H1 (cell line): ENCODE measurements around the gene STAMBPL1. TPM values are rescaled to one million over a fixed set of nuclear protein-coding genes. Genes with fewer than 3 reads are reported as not detected.

Experiments
- CTCF ChIA-PET: fragments of 300-600 bp; sonication (Branson Sonifier 250); formaldehyde crosslinking; loops from one replicate; lab custom pipeline; 2021; ENCODE audit not compliant: partially characterized antibody; lab: Charles Lee
- POLR2A ChIA-PET: fragments of 300-600 bp; sonication (Branson Sonifier 250); formaldehyde crosslinking; loops from one replicate; lab custom pipeline; 2021; ENCODE audit warnings: inconsistent platforms; ENCODE audit not compliant: partially characterized antibody; lab: Charles Lee
- DNase-seq, 2 experiments: peaks; one replicate each; pipeline versions ENCODE4 v3.0.0 to v3.0.0-alpha.2; 2010 to 2022; ENCODE audit warnings: low spot score in 2 of 2, low read depth in 1 of 2, mixed read lengths in 1 of 2
- FAIRE-seq: peaks from 2 replicates; lab custom pipeline; 2011; peaks lifted over from hg19 to GRCh38; lab: Jason Lieb, UNC
- H2AFZ ChIP-seq: 2 replicates; pipeline ENCODE4 v1.8.1; 2012; ENCODE audit warnings: low read length, inconsistent platforms
- H2AK5ac ChIP-seq: 2 replicates; pipeline ENCODE4 v1.6.1; 2013; ENCODE audit warnings: low read depth, low read length
- H2BK120ac ChIP-seq: replicated peaks from 2 replicates; pipeline ENCODE3; 2013; ENCODE audit warnings: low read depth, low read length, inconsistent platforms
- H2BK12ac ChIP-seq: 2 replicates; pipeline ENCODE4 v1.6.1; 2013; ENCODE audit warnings: low read depth, low read length
- H2BK15ac ChIP-seq: 2 replicates; pipeline ENCODE4 v1.6.1; 2013; ENCODE audit warnings: low read length
- H2BK20ac ChIP-seq: 2 replicates; pipeline ENCODE4 v1.6.1; 2013; ENCODE audit warnings: low read length
- H2BK5ac ChIP-seq: 2 replicates; pipeline ENCODE4 v1.6.1; 2013; ENCODE audit warnings: low read depth, low read length
- H3K14ac ChIP-seq: 2 replicates; pipeline ENCODE4 v1.6.1; 2013; ENCODE audit warnings: inconsistent platforms; ENCODE audit not compliant: insufficient read length
- H3K18ac ChIP-seq: 2 replicates; pipeline ENCODE4 v1.6.1; 2013; ENCODE audit warnings: low read length; ENCODE audit errors: extremely low read depth
- H3K23ac ChIP-seq: 2 replicates; pipeline ENCODE4 v1.6.1; 2013; ENCODE audit warnings: inconsistent platforms; ENCODE audit not compliant: insufficient read length
- H3K23me2 ChIP-seq: 2 replicates; pipeline ENCODE4 v1.6.1; 2013; ENCODE audit warnings: low read depth, low read length
- H3K27ac ChIP-seq: 2 replicates; pipeline ENCODE4 v1.6.1; 2011; ENCODE audit warnings: low read depth, low read length, inconsistent platforms
- H3K27me3 ChIP-seq, 4 experiments: replicated peaks in 1 of 4; 1 replicate in 1 of 4; 2 replicates in 3 of 4; pipeline versions ENCODE4 v1.6.1 to v1.8.1; 2011 to 2013; ENCODE audit warnings: low read length in 3 of 4, mild to moderate bottlenecking in 3 of 4, inconsistent platforms in 2 of 4, mixed read lengths in 2 of 4, moderate library complexity in 1 of 4; ENCODE audit not compliant: control insufficient read depth in 3 of 4, insufficient read depth in 3 of 4; ENCODE audit errors: extremely low read depth in 1 of 4
- H3K36me3 ChIP-seq, 4 experiments: 2 replicates each; pipeline versions ENCODE4 v1.6.1 to v1.8.1; 2011 to 2013; ENCODE audit warnings: mild to moderate bottlenecking in 4 of 4, low read length in 3 of 4, moderate library complexity in 2 of 4, control low read depth in 1 of 4, inconsistent platforms in 1 of 4; ENCODE audit not compliant: insufficient read depth in 4 of 4, control insufficient read depth in 2 of 4
- H3K4ac ChIP-seq: replicated peaks from 2 replicates; pipeline ENCODE3; 2013; ENCODE audit warnings: low read length, low read depth, mixed read lengths, inconsistent platforms; ENCODE audit not compliant: insufficient read length
- H3K4me1 ChIP-seq, 4 experiments: replicated peaks in 1 of 4; 1 replicate in 1 of 4; 2 replicates in 3 of 4; pipeline versions ENCODE4 v1.6.1 to v1.8.1; 2011 to 2013; ENCODE audit warnings: low read length in 3 of 4, inconsistent platforms in 2 of 4, mixed read lengths in 1 of 4; ENCODE audit not compliant: insufficient read depth in 4 of 4, control insufficient read depth in 3 of 4
- H3K4me2 ChIP-seq, 2 experiments: 2 replicates each; pipeline versions ENCODE4 v1.6.1 to v1.8.1; 2011 to 2013; ENCODE audit warnings: low read depth in 2 of 2, low read length in 2 of 2, control low read depth in 1 of 2, inconsistent platforms in 1 of 2, mild to moderate bottlenecking in 1 of 2; ENCODE audit not compliant: insufficient read depth in 1 of 2
- H3K4me3 ChIP-seq, 4 experiments: fragments of 200-600, 300-600 bp in 1 of 4; sonication (generic), shearing (Covaris generic), sonication (Bioruptor Twin) in 1 of 4; 2 replicates each; pipeline versions ENCODE4 v1.5.1 to v1.8.1; 2011 to 2016; ENCODE audit warnings: low read length in 4 of 4, low read depth in 3 of 4, control low read depth in 2 of 4, inconsistent platforms in 2 of 4, mild to moderate bottlenecking in 2 of 4, mixed read lengths in 1 of 4, moderate library complexity in 1 of 4; ENCODE audit not compliant: insufficient read depth in 2 of 4; ENCODE audit errors: extremely low read depth in 1 of 4
- H3K56ac ChIP-seq: replicated peaks from 2 replicates; pipeline ENCODE3; 2013; ENCODE audit warnings: low read depth, mild to moderate bottlenecking, mixed read lengths, low read length, inconsistent platforms; ENCODE audit not compliant: insufficient read length
- H3K79me1 ChIP-seq: 2 replicates; pipeline ENCODE4 v1.6.1; 2013; ENCODE audit warnings: low read depth, low read length, control low read depth
- H3K79me2 ChIP-seq, 2 experiments: 2 replicates each; pipeline versions ENCODE4 v1.6.1 to v1.8.1; 2012 to 2013; ENCODE audit warnings: low read length in 2 of 2, mild to moderate bottlenecking in 2 of 2, inconsistent platforms in 1 of 2; ENCODE audit not compliant: insufficient read depth in 2 of 2, control insufficient read depth in 1 of 2
- H3K9ac ChIP-seq, 4 experiments: replicated peaks in 1 of 4; 1 replicate in 1 of 4; 2 replicates in 3 of 4; pipeline versions ENCODE4 v1.6.1 to v1.8.1; 2011 to 2013; ENCODE audit warnings: low read depth in 3 of 4, low read length in 3 of 4, control low read depth in 2 of 4, mild to moderate bottlenecking in 2 of 4, moderate library complexity in 2 of 4, inconsistent platforms in 1 of 4; ENCODE audit errors: extremely low read depth in 1 of 4
- H3K9me3 ChIP-seq, 2 experiments: 2 replicates each; pipeline versions ENCODE4 v1.6.1 to v1.8.1; 2012 to 2013; ENCODE audit warnings: mild to moderate bottlenecking in 2 of 2, moderate library complexity in 2 of 2, control low read depth in 1 of 2, inconsistent platforms in 1 of 2, low read depth in 1 of 2, low read length in 1 of 2, mixed read lengths in 1 of 2; ENCODE audit not compliant: insufficient read depth in 2 of 2
- H4K20me1 ChIP-seq, 2 experiments: replicated peaks in 1 of 2; 2 replicates each; pipeline versions ENCODE3 to v1.8.1; 2011 to 2013; ENCODE audit warnings: inconsistent platforms in 2 of 2, low read length in 2 of 2, mild to moderate bottlenecking in 1 of 2; ENCODE audit not compliant: insufficient read depth in 2 of 2, control insufficient read depth in 1 of 2
- H4K5ac ChIP-seq: 2 replicates; pipeline ENCODE4 v1.6.1; 2013; ENCODE audit warnings: low read length, low read depth, mixed read lengths, inconsistent platforms; ENCODE audit not compliant: insufficient read length
- H4K8ac ChIP-seq: 2 replicates; pipeline ENCODE4 v1.8.0; 2013; ENCODE audit warnings: mild to moderate bottlenecking, moderate library complexity, low read length, inconsistent platforms; ENCODE audit not compliant: insufficient read depth; ENCODE audit errors: extremely low read depth
- H4K91ac ChIP-seq: replicated peaks from 2 replicates; pipeline ENCODE3; 2013; ENCODE audit warnings: low read length, mixed read lengths, inconsistent platforms; ENCODE audit not compliant: insufficient read length
- ASH2L ChIP-seq: fragments of 200-600, 300-600 bp; sonication (generic); IDR thresholded peaks from one replicate; pipeline ENCODE4 v1.7.1; 2017; ENCODE audit warnings: low read length
- BCL11A ChIP-seq, 2 experiments: IDR thresholded peaks; one replicate each; pipeline ENCODE4 v1.6.1; 2011; ENCODE audit warnings: low read depth in 2 of 2, low read length in 2 of 2, mild to moderate bottlenecking in 2 of 2
- E2F6 ChIP-seq: IDR thresholded peaks from 2 replicates; pipeline ENCODE4 v1.6.1; 2012; ENCODE audit warnings: inconsistent platforms
- GTF2F1 ChIP-seq: IDR thresholded peaks from 2 replicates; pipeline ENCODE4 v1.6.1; 2012; ENCODE audit warnings: low read depth, low read length, improper control_type of control experiment, borderline replicate concordance
- HDAC2 ChIP-seq, 2 experiments: fragments of 300-600 bp in 1 of 2; sonication (generic) in 1 of 2; IDR thresholded peaks; 2 replicates each; pipeline ENCODE4 v1.6.1; 2011 to 2012; ENCODE audit warnings: low read depth in 2 of 2, low read length in 2 of 2, mild to moderate bottlenecking in 2 of 2, moderate library complexity in 2 of 2, borderline replicate concordance in 1 of 2, inconsistent platforms in 1 of 2
- KDM1A ChIP-seq: fragments of 200-600, 300-600 bp; sonication (generic); IDR thresholded peaks from 2 replicates; pipeline ENCODE4 v1.7.1; 2016; ENCODE audit warnings: mild to moderate bottlenecking, low read length, borderline replicate concordance
- KDM5A ChIP-seq: fragments of 200-600 bp; IDR thresholded peaks from 2 replicates; pipeline ENCODE4 v1.7.1; 2012; ENCODE audit warnings: mild to moderate bottlenecking, low read length, inconsistent platforms, mixed read lengths
- SP2 ChIP-seq: IDR thresholded peaks from 2 replicates; pipeline ENCODE4 v1.6.1; 2012; ENCODE audit warnings: mild to moderate bottlenecking, low read length, inconsistent platforms
- TAF7 ChIP-seq: optimal IDR thresholded peaks from 2 replicates; pipeline ENCODE3; 2011; ENCODE audit warnings: low read depth, mild to moderate bottlenecking, inconsistent platforms, low read length, moderate library complexity, borderline replicate concordance
- WGBS, 2 experiments: shearing (Covaris generic) in 1 of 2; methylation state at CpG; one replicate each; pipeline versions ENCODE4 v1.1.6 to v1.1.7; 2013 to 2015; ENCODE audit warnings: low lambda C conversion rate in 2 of 2, mixed read lengths in 2 of 2, inconsistent platforms in 1 of 2, low coverage in 1 of 2, missing lambda C conversion rate in 1 of 2; ENCODE audit not compliant: insufficient replicate concordance in 2 of 2, insufficient coverage in 1 of 2, insufficient read length in 1 of 2; ENCODE audit errors: extremely low coverage in 1 of 2, missing lambda C conversion rate in 1 of 2; 5-methylcytosine and 5-hydroxymethylcytosine counted together
- polyA plus RNA-seq, 7 experiments: library from polyadenylated mRNA; depleted of rRNA in 3 of 7; stranded (reverse) in 5 of 7; unstranded in 2 of 7; fragments of >200 nt in 5 of 7; fragments of 200-250 nt in 2 of 7; gene quantifications; 1 replicate in 5 of 7; 2 replicates in 1 of 7; 4 replicates in 1 of 7; pipeline versions ENCODE4 v1.2.1 to v1.2.3, GENCODE V29; 2011 to 2013; ENCODE audit warnings: missing spikeins in 2 of 7, mixed read lengths in 2 of 7
- total RNA-seq: library from RNA; stranded (reverse); fragmentation: NEBNext Ultra II Directional; extraction: Animal tissue kit (Norgen Biotek cat#: 25700); gene quantifications from 2 replicates; pipeline ENCODE4 v1.2.1, GENCODE V29; 2021
- TF ChIP-seq, protein P1 (sequence below): IDR thresholded peaks from 2 replicates; pipeline ENCODE4 v1.6.1; 2012; ENCODE audit warnings: inconsistent platforms
- TF ChIP-seq, protein P2 (sequence below): IDR thresholded peaks from 2 replicates; pipeline ENCODE4 v1.6.1; 2012; ENCODE audit warnings: low read length, inconsistent platforms

STAMBPL1 gene
- total and polyA plus RNA-seq, 2 of the 8 experiments (the other 6 are each of a cell fraction or from before 2014, with no cell fraction given): 5.5 TPM

- no peaks in the 10 kb centered on the region for H3K27me3 ChIP-seq
- no peaks in the 10 kb centered on the region for H3K4me1 ChIP-seq
- no peak overlapping the region for H4K91ac ChIP-seq
- no peaks in the 10 kb centered on the region for H3K23me2 ChIP-seq
- FAIRE-seq (no peak), DNase-seq (no peak)
- no peak overlapping the region for H2AK5ac ChIP-seq
- no peak overlapping the region for H3K9ac ChIP-seq
- H3K56ac ChIP-seq: no peak overlapping the region
- no peak overlapping the region for H3K4ac ChIP-seq
- no peak overlapping the region for H3K14ac ChIP-seq
- no peak overlapping the region for H4K5ac ChIP-seq
- no peak overlapping the region for H4K8ac ChIP-seq
- H3K4me3 ChIP-seq: no peak overlapping the region
- no peak overlapping the region for H2BK5ac ChIP-seq
- no peak overlapping the region for H2BK12ac ChIP-seq
- H2AFZ ChIP-seq: no peak overlapping the region
- no peaks in the 10 kb centered on the region for H3K36me3 ChIP-seq
- no peaks in the 10 kb centered on the region for H3K79me1 ChIP-seq
- H2BK120ac ChIP-seq: no peak overlapping the region
- CTCF ChIA-PET: interaction anchor here (0.5 to 1.6 kb wide), 3 partner anchors 23 to 805 kb away, joined by 3 to 6 read pairs (median 4); no protein-coding TSS in a partner anchor
- no peak overlapping the region for H2BK15ac ChIP-seq
- H3K9me3 ChIP-seq: no peaks in the 10 kb centered on the region
- WGBS, 2 experiments: 82% methylated on average over 1 of the region's 1 CpG; no CpG with 5 or more reads in 1 of the 2 experiments
- H4K20me1 ChIP-seq: no peaks in the 10 kb centered on the region
- POLR2A ChIA-PET: no interaction called here
- no peak overlapping the region for H2BK20ac ChIP-seq
- H3K23ac ChIP-seq: no peak overlapping the region
- no peak overlapping the region for H3K27ac ChIP-seq
- H3K79me2 ChIP-seq: no peaks in the 10 kb centered on the region
- no peak overlapping the region for H3K18ac ChIP-seq
- no peak overlapping the region for H3K4me2 ChIP-seq
- TF ChIP-seq GTF2F1 (no peak), BCL11A (IDR thresholded peaks at IDR 0.05; ENCODE audit: low read depth in 2 of 2, low read length in 2 of 2) (no peak), SP2 (no peak), KDM1A (no peak), KDM5A (no peak), ASH2L (no peak), HDAC2 (IDR thresholded peaks at IDR 0.05; ENCODE audit: borderline replicate concordance in 1 of 2, low read depth in 2 of 2, low read length in 2 of 2) (no peak), E2F6 (no peak), TAF7 (no peak)
- TF ChIP-seq, protein P1, sequence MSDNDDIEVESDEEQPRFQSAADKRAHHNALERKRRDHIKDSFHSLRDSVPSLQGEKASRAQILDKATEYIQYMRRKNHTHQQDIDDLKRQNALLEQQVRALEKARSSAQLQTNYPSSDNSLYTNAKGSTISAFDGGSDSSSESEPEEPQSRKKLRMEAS: no peak
- TF ChIP-seq, protein P2, sequence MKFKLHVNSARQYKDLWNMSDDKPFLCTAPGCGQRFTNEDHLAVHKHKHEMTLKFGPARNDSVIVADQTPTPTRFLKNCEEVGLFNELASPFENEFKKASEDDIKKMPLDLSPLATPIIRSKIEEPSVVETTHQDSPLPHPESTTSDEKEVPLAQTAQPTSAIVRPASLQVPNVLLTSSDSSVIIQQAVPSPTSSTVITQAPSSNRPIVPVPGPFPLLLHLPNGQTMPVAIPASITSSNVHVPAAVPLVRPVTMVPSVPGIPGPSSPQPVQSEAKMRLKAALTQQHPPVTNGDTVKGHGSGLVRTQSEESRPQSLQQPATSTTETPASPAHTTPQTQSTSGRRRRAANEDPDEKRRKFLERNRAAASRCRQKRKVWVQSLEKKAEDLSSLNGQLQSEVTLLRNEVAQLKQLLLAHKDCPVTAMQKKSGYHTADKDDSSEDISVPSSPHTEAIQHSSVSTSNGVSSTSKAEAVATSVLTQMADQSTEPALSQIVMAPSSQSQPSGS: no peak
These were observed 84.3 kb downstream of the STAMBPL1 start for GRCh38 chr10:88964360-88964759.
